Colonic mucosa (tissue), 4 donors: Measurements from ENCODE around the gene GSTM3. TPM values are rescaled to one million over a fixed set of nuclear protein-coding genes. Genes with fewer than 3 reads are reported as not detected.

Source experiments
- DNase-seq: peaks from one replicate; pipeline ENCODE4 v3.0.0-alpha.2; 2020
- H3K27ac ChIP-seq: fragments of 200-600 bp; one replicate; pipeline ENCODE4 v1.8.0; 2021
- H3K27me3 ChIP-seq: fragments of 200-600 bp; one replicate; pipeline ENCODE4 v1.8.0; 2021
- H3K36me3 ChIP-seq: fragments of 200-600 bp; one replicate; pipeline ENCODE4 v1.8.0; 2021
- H3K4me1 ChIP-seq: fragments of 200-600 bp; one replicate; pipeline ENCODE4 v1.8.0; 2021; ENCODE audit warnings: mild to moderate bottlenecking
- H3K4me3 ChIP-seq: fragments of 200-600 bp; one replicate; pipeline ENCODE4 v1.8.0; 2021
- H3K9ac ChIP-seq, 2 donors: one replicate each; pipeline ENCODE4 v1.7.0; 2013; ENCODE audit warnings: control low read depth in 2 of 2, low read depth in 2 of 2, low read length in 2 of 2
- H3K9me3 ChIP-seq: fragments of 200-600 bp; one replicate; pipeline ENCODE4 v1.8.0; 2021
- CTCF ChIP-seq: fragments of 200-600 bp; IDR thresholded peaks from one replicate; pipeline ENCODE4 v1.8.0; 2022; ENCODE audit warnings: antibody characterized with exemption, mild to moderate bottlenecking
- intact Hi-C: fragments of 100-400 bp; cut with DNase I; formaldehyde crosslinking; loops from one replicate; pipeline ENCODE4 v1.14.1; 2022
- total RNA-seq, 2 donors: library from RNA; stranded (reverse); fragmentation: NEBNext Ultra II Directional in 1 of 2; extraction: Animal tissue kit (Norgen Biotek cat#: 25700) in 1 of 2; gene quantifications; one replicate each; pipeline ENCODE4 v1.2.1, GENCODE V29; 2021
- donor health status: healthy.
- donor health status: DM: no; HTN: no; CAD: no.
- donor health status: DM: no; HTN: no; CAD: no.

The GSTM3 gene
- total RNA-seq, 2 donors from 2014 or later = 4.9 to 24.6 TPM

DNA sequence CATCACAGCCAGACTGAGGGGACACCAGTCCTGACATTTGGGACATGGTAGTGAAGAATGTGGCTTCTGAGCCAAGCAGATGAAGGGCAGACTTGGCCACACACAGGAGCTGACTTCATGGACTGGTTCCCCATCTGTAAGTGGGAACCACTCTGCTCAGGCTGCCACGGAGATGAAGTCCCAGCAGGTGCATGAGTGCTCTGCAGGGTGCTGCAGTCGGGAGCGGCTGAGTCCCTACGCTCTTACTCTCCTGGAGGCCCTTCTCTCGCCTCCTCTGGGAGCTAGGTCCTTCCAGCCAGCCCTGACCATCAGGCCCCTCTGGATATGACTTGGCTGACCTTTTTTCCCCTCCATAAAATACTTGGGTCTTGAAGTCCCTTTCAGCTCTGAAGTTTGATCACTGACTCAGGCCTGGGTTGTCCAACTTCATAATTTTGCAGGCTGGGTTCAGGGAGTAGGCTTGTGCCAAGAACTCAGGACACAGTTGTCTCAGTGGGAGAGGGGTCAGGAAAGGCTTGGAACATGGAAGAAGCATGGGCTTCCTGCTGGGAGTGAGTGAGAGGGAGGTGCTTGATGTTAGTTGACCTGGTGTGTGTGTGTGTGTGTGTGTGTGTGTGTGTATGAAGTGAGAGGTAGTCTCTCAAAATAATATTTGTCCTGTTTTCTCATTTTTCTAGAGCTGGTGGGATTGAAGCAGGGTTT, 43.9 kb upstream of the GSTM3 start:
- Histone ChIP-seq H3K27me3 (no peaks in the 10 kb centered on the region), H3K36me3 (no peaks in the 10 kb centered on the region), H3K9ac (no peak overlapping the region), H3K9me3 (no peaks in the 10 kb centered on the region), H3K27ac (no peak overlapping the region), H3K4me1 (peaks cover 4% of the 10 kb centered on the region), H3K4me3 (no peak overlapping the region)
- intact Hi-C loops = no loop called here
- no peak for DNase-seq
- no peak for TF ChIP-seq CTCF

DNA sequence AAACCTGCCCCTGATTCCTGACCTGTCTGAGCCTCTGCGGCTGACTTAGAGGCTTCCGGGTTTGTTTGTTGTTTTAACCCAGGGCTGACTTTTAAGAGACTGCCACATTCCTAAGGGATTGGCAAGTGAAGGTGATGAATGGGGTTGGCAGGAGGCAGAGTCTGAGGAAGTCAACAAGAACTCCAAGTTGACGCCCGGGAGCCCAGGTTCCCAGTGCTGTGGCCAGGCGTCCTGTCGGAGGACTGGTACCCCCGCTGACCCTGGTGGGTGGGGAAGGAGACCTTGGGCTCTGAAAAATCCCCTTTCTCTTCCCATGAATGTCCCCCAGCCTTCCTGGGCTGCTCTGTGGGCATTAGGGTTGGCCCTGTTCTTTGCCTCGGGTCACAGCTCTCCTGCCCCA, 42.6 kb upstream of the GSTM3 start:
- DNase-seq = no peak
- TF ChIP-seq CTCF = no peak
- Histone ChIP-seq H3K4me3 (no peak overlapping the region), H3K27ac (no peak overlapping the region), H3K4me1 (peaks cover 4% of the 10 kb centered on the region), H3K36me3 (no peaks in the 10 kb centered on the region), H3K9ac (peak overlapping the region in 1 of 2 donors; percentile 32), H3K27me3 (no peaks in the 10 kb centered on the region), H3K9me3 (no peaks in the 10 kb centered on the region)
- intact Hi-C loops = no loop called here

- no peak for TF ChIP-seq CTCF
- peak overlapping the region in 1 of 2 donors; percentile 9 for H3K9ac ChIP-seq
- intact Hi-C loops = no loop called here
- H3K27me3 ChIP-seq = no peaks in the 10 kb centered on the region
- no peaks in the 10 kb centered on the region for H3K36me3 ChIP-seq
- H3K4me1 ChIP-seq = peaks cover 4% of the 10 kb centered on the region
- H3K9me3 ChIP-seq = no peaks in the 10 kb centered on the region
- peak overlapping the region; percentile 18 for H3K27ac ChIP-seq
- no peak overlapping the region for H3K4me3 ChIP-seq
- DNase-seq = no peak
Observed at GRCh38 chr1:109782927-109783326, 42.1 kb upstream of the GSTM3 start.

DNA sequence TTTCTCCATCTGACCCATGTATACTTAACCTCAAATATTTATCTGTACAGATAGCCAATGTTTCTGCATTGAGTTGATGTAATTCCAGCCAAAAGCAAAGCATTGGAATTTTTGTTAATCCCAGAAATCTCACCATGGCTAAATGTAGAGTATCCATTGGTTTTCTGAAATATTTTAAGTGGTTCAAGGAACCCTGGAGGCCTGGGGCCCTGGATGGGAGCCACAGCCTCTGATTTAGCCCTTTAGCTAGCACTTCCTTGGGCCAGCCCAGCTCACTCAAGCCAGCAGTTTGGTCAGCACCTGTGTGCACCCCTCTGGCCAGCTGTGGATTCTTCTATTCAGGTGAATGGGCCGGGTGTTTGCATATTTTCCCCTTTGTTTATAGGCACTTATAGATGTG, 41.7 kb upstream of the GSTM3 start:
- Histone ChIP-seq H3K27ac (peak overlapping the region; percentile 18), H3K4me3 (no peak overlapping the region), H3K9ac (peak overlapping the region in 1 of 2 donors; percentile 9), H3K36me3 (no peaks in the 10 kb centered on the region), H3K9me3 (no peaks in the 10 kb centered on the region), H3K4me1 (peaks cover 4% of the 10 kb centered on the region), H3K27me3 (no peaks in the 10 kb centered on the region)
- intact Hi-C loops = no loop called here
- TF ChIP-seq CTCF = no peak
- no peak for DNase-seq

DNA sequence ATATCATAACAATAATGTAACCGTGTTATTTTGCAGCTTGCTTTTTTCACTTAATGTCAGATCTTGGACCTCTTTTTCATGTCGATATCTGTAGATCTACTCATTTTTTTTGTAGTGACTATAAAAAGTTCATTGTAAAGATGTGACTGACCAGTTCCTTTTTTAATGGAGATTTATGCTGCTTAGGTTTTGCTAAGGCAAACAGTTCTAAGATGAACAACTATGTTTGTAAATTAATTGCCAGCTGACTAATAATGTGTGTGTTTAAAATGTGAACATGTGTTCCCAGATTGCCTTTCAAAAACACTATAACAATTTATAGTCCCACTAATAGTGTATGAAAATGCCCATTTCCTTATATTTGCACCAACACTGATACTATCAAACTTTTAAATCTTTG, 41.0 kb upstream of the GSTM3 start:
- Histone ChIP-seq H3K9me3 (no peaks in the 10 kb centered on the region), H3K4me3 (no peak overlapping the region), H3K27ac (no peak overlapping the region), H3K9ac (no peak overlapping the region), H3K27me3 (no peaks in the 10 kb centered on the region), H3K36me3 (no peaks in the 10 kb centered on the region), H3K4me1 (peaks cover under 1% of the 10 kb centered on the region)
- no peak for DNase-seq
- no peak for TF ChIP-seq CTCF
- intact Hi-C loops = no loop called here
